B cell (primary cell): ENCODE data around the gene ENDOV. TPM values are rescaled to one million over a fixed set of nuclear protein-coding genes. Genes with fewer than 3 reads are reported as not detected.

Experiments
- ATAC-seq: fragments of 200-7000 bp; cut with Tn5 transposase; one replicate; pipeline ENCODE4 v1.10.0; 2021; ENCODE audit warnings: low read depth, mild to moderate bottlenecking, moderate number of reproducible peaks, moderate library complexity
- CTCF ChIA-PET: fragments of 350-600 bp; sonication (Branson Sonifier 250); formaldehyde crosslinking; loops from one replicate; lab custom pipeline; 2021; ENCODE audit warnings: antibody characterized with exemption, inconsistent platforms; lab: Charles Lee
- POLR2A ChIA-PET: fragments of 350-600 bp; sonication (Branson Sonifier 250); formaldehyde crosslinking; loops from one replicate; lab custom pipeline; 2021; ENCODE audit warnings: antibody characterized with exemption; lab: Charles Lee
- DNase-seq: peaks from one replicate; pipeline ENCODE4 v3.0.0; 2013
- H2AFZ ChIP-seq: 2 replicates; pipeline ENCODE4 v1.6.1; 2012; ENCODE audit warnings: mild to moderate bottlenecking, low read depth, low read length; ENCODE audit not compliant: insufficient read depth, poor library complexity, severe bottlenecking
- H3K27ac ChIP-seq, 2 donors: 1 replicate in 1 of 2; 2 replicates in 1 of 2; pipeline ENCODE4 v1.5.1; 2012 to 2013; ENCODE audit warnings: low read length in 2 of 2, mild to moderate bottlenecking in 2 of 2, moderate library complexity in 1 of 2
- H3K27me3 ChIP-seq, 4 experiments: fragments of 200-600 bp in 1 of 4; sonication (generic) in 1 of 4; replicated peaks in 1 of 4; 1 replicate in 2 of 4; 2 replicates in 2 of 4; pipeline versions ENCODE4 v1.6.1 to v1.7.0; 2013 to 2016; ENCODE audit warnings: low read length in 3 of 4, mild to moderate bottlenecking in 2 of 4, mixed read lengths in 1 of 4, moderate library complexity in 1 of 4; ENCODE audit not compliant: insufficient read depth in 4 of 4, control insufficient read depth in 3 of 4; ENCODE audit errors: control extremely low read depth in 1 of 4
- H3K36me3 ChIP-seq, 2 experiments: replicated peaks in 1 of 2; 1 replicate in 1 of 2; 2 replicates in 1 of 2; pipeline versions ENCODE4 v1.6.1 to v1.7.1; 2013; ENCODE audit warnings: low read length in 1 of 2; ENCODE audit not compliant: insufficient read depth in 2 of 2, control insufficient read depth in 1 of 2; ENCODE audit errors: control extremely low read depth in 1 of 2, extremely low read depth in 1 of 2
- H3K4me1 ChIP-seq, 2 donors: fragments of 200-600 bp in 1 of 2; sonication (generic) in 1 of 2; 1 replicate in 1 of 2; 2 replicates in 1 of 2; pipeline versions ENCODE4 v1.5.1 to v1.6.1; 2013 to 2017; ENCODE audit warnings: low read length in 2 of 2; ENCODE audit not compliant: control insufficient read depth in 2 of 2, insufficient read depth in 2 of 2
- H3K4me2 ChIP-seq: replicated peaks from 2 replicates; pipeline ENCODE3; 2012; ENCODE audit warnings: mild to moderate bottlenecking, low read depth, low read length; ENCODE audit not compliant: poor library complexity, severe bottlenecking
- H3K4me3 ChIP-seq, 5 experiments: fragments of 200-600 bp in 1 of 5; sonication (generic) in 1 of 5; 1 replicate in 3 of 5; 2 replicates in 2 of 5; pipeline versions ENCODE4 v1.5.1 to v1.7.0; 2011 to 2016; ENCODE audit warnings: low read length in 4 of 5, mild to moderate bottlenecking in 4 of 5, low read depth in 2 of 5, control low read depth in 1 of 5, moderate library complexity in 1 of 5; ENCODE audit not compliant: insufficient read depth in 1 of 5; ENCODE audit errors: control extremely low read depth in 1 of 5, extremely low read depth in 1 of 5
- H3K79me2 ChIP-seq: fragments of 200-600 bp; sonication (generic); one replicate; pipeline ENCODE4 v1.6.0; 2016; ENCODE audit warnings: low read length; ENCODE audit not compliant: control insufficient read depth, insufficient read depth
- H3K9ac ChIP-seq: fragments of 200-600 bp; sonication (generic); 2 replicates; pipeline ENCODE4 v1.6.1; 2017; ENCODE audit warnings: mild to moderate bottlenecking, low read length, moderate library complexity
- H3K9me3 ChIP-seq, 3 donors: one replicate each; pipeline versions ENCODE4 v1.6.1 to v1.7.1; 2013; ENCODE audit warnings: low read length in 2 of 3; ENCODE audit not compliant: control insufficient read depth in 2 of 3, insufficient read depth in 1 of 3; ENCODE audit errors: control extremely low read depth in 1 of 3
- H4K20me1 ChIP-seq: 2 replicates; pipeline ENCODE4 v1.6.0; 2012; ENCODE audit warnings: mild to moderate bottlenecking, low read length; ENCODE audit not compliant: insufficient read depth, control insufficient read depth, poor library complexity, severe bottlenecking
- H3K27ac Mint-ChIP-seq: one replicate; pipeline ENCODE4 v1.8.0; 2021; ENCODE audit warnings: mixed read lengths
- H3K27me3 Mint-ChIP-seq: one replicate; pipeline ENCODE4 v1.8.0; 2021; ENCODE audit warnings: mixed read lengths
- H3K4me1 Mint-ChIP-seq: one replicate; pipeline ENCODE4 v1.8.0; 2021; ENCODE audit warnings: mixed read lengths
- H3K4me3 Mint-ChIP-seq: one replicate; pipeline ENCODE4 v1.8.0; 2021; ENCODE audit warnings: mixed read lengths
- H3K9me3 Mint-ChIP-seq: one replicate; pipeline ENCODE4 v1.8.0; 2022; ENCODE audit warnings: mixed read lengths; ENCODE audit not compliant: insufficient read depth
- EZH2 ChIP-seq: IDR thresholded peaks from 2 replicates; pipeline ENCODE4 v1.6.1; 2012; ENCODE audit warnings: borderline replicate concordance, low read depth, mild to moderate bottlenecking, moderate library complexity, low read length; ENCODE audit not compliant: insufficient read depth, poor library complexity, severe bottlenecking
- WGBS: methylation state at CpG from one replicate; pipeline ENCODE4 v1.1.5; 2013; ENCODE audit warnings: missing lambda C conversion rate; ENCODE audit not compliant: insufficient coverage; 5-methylcytosine and 5-hydroxymethylcytosine counted together
- intact Hi-C: fragments of 100-400 bp; cut with micrococcal nuclease; formaldehyde crosslinking; loops from one replicate; pipeline ENCODE4 v1.10.0; 2022
- polyA plus RNA-seq: library from polyadenylated mRNA; depleted of rRNA; stranded (reverse); fragments of >200 nt; gene quantifications from 2 replicates; pipeline ENCODE4 v1.2.3, GENCODE V29; 2012
- total RNA-seq, 2 donors: library from RNA; stranded (reverse); fragments of 120-200 nt in 1 of 2; gene quantifications; 1 replicate in 1 of 2; 2 replicates in 1 of 2; pipeline versions ENCODE4 v1.2.3 to v1.2.4, GENCODE V29; 2013 to 2022
- TF ChIP-seq, protein P1 (sequence below): fragments of 200-600 bp; IDR thresholded peaks from one replicate; pipeline ENCODE4 v1.8.0; 2022; ENCODE audit warnings: antibody characterized with exemption, mild to moderate bottlenecking

Gene ENDOV
- total and polyA plus RNA-seq, 2 donors (not counting 1 experiment from before 2014, with no cell fraction given), result 25.3 to 49.5 TPM

DNA sequence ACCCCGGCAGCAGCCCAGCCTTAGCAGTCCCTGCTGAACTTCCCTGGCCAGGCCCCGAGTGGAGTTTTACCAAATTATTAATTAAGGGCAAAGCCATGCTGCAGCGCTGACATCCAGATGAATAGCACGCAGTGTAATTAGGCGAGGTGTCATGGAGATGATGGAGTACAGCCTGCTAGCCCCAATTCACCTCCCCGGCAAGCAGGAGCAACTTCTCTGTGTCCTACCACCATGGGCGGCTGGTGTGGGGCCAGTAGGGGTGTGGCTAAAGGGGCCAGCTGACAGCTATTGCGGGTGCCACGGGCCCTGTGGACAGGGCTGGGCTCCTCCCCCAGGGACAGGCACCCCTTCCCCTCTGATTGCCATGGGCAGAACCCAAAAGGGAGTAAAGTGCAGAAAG, 24.5 kb downstream of the ENDOV start:
- no peak for ATAC-seq
- no peak for TF ChIP-seq EZH2
- TF ChIP-seq, protein P1, sequence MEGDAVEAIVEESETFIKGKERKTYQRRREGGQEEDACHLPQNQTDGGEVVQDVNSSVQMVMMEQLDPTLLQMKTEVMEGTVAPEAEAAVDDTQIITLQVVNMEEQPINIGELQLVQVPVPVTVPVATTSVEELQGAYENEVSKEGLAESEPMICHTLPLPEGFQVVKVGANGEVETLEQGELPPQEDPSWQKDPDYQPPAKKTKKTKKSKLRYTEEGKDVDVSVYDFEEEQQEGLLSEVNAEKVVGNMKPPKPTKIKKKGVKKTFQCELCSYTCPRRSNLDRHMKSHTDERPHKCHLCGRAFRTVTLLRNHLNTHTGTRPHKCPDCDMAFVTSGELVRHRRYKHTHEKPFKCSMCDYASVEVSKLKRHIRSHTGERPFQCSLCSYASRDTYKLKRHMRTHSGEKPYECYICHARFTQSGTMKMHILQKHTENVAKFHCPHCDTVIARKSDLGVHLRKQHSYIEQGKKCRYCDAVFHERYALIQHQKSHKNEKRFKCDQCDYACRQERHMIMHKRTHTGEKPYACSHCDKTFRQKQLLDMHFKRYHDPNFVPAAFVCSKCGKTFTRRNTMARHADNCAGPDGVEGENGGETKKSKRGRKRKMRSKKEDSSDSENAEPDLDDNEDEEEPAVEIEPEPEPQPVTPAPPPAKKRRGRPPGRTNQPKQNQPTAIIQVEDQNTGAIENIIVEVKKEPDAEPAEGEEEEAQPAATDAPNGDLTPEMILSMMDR, result no peak
- H3K36me3 ChIP-seq, result no peaks in the 10 kb centered on the region
- H3K27ac Mint-ChIP-seq, result no peak overlapping the region
- H3K4me3 Mint-ChIP-seq, result no peak overlapping the region
- no peaks in the 10 kb centered on the region for H3K4me1 Mint-ChIP-seq
- H3K27me3 ChIP-seq, result peaks cover 0 to 2% (median 0%) of the 10 kb centered on the region in 4 experiments
- H3K9ac ChIP-seq, result no peak overlapping the region
- H3K4me3 ChIP-seq, result no peak overlapping the region
- H3K27ac ChIP-seq, result no peak overlapping the region
- peaks cover 0 to 20% (median 0%) of the 10 kb centered on the region in 3 donors for H3K9me3 ChIP-seq
- H3K4me2 ChIP-seq, result no peak overlapping the region
- H3K9me3 Mint-ChIP-seq, result peaks cover 2% of the 10 kb centered on the region
- peaks cover 7% of the 10 kb centered on the region for H3K79me2 ChIP-seq
- H3K27me3 Mint-ChIP-seq, result peaks cover 12% of the 10 kb centered on the region
- H3K4me1 ChIP-seq, result no peaks in the 10 kb centered on the region
- 92% methylated on average over 5 of the region's 9 CpGs for WGBS
- H2AFZ ChIP-seq, result no peak overlapping the region
- ChIA-PET CTCF (no interaction called here), POLR2A (no interaction called here)
- intact Hi-C loops, result no loop called here
- no peak for DNase-seq
- no peaks in the 10 kb centered on the region for H4K20me1 ChIP-seq

DNA sequence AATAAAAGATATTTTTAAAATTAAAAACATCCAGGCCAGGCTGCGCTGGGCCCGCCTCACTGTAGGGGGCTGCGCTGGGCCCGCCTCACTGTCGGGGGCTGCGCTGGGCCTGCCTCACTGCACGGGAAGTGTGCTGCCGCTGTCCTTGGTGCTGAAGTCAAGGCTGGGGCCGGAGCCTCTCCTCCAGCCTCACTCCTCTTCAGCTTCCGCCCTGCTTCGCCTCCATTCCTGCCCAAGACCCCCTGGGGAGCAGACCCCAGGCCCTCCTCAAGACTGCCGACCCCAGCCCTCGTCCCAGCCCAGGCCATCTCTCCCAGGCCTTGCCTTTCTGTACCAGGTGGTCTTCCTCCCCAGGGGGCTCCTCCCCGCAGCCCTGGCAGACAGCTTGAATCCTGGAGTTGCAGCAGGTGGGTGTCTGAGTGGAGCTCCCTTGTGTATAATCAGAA, 26.2 kb downstream of the ENDOV start:
- H3K4me1 Mint-ChIP-seq, result no peaks in the 10 kb centered on the region
- Histone ChIP-seq H3K4me2 (no peak overlapping the region), H3K4me3 (no peak overlapping the region), H3K4me1 (no peaks in the 10 kb centered on the region), H3K27ac (no peak overlapping the region), H3K9ac (no peak overlapping the region), H4K20me1 (no peaks in the 10 kb centered on the region), H2AFZ (no peak overlapping the region), H3K27me3 (peaks cover 0 to 2% (median 0%) of the 10 kb centered on the region in 4 experiments), H3K36me3 (no peaks in the 10 kb centered on the region), H3K79me2 (peaks cover 7% of the 10 kb centered on the region), H3K9me3 (peaks cover 0 to 14% (median 0%) of the 10 kb centered on the region in 3 donors)
- DNase-seq (peak; percentile 49), ATAC-seq (no peak)
- no peaks in the 10 kb centered on the region for H3K9me3 Mint-ChIP-seq
- ChIA-PET CTCF (no interaction called here), POLR2A (no interaction called here)
- intact Hi-C loops, result no loop called here
- TF ChIP-seq, protein P1, result no peak
- TF ChIP-seq EZH2, result no peak
- no peak overlapping the region for H3K4me3 Mint-ChIP-seq
- WGBS, result 40% methylated on average over 13 of the region's 14 CpGs
- H3K27ac Mint-ChIP-seq, result no peak overlapping the region
- H3K27me3 Mint-ChIP-seq, result peaks cover 12% of the 10 kb centered on the region
